HG02798 (cell line): ENCODE measurements around the gene EHD4.
A peak's percentile ranks its signal among the peaks of the same experiment; 100 is the strongest.

Source experiments
- ATAC-seq: cut with Tn5 transposase; IDR thresholded peaks from one replicate; pipeline ENCODE4 v1.9.1; 2021; ENCODE audit warnings: mild to moderate bottlenecking; ENCODE audit not compliant: unreplicated experiment, poor library complexity

The EHD4 gene

GRCh38 chr15:41981371-41982132 lies 9.2 kb upstream of the EHD4 start:
- no peak for ATAC-seq

GRCh38 chr15:41980654-41981323 lies 8.4 kb upstream of the EHD4 start:
- no peak for ATAC-seq

- ATAC-seq, result no peak
Measured at GRCh38 chr15:41979493-41980266, 7.3 kb upstream of the EHD4 start.

- ATAC-seq, result no peak
Measured at GRCh38 chr15:41978534-41978933, 6.2 kb upstream of the EHD4 start.

- ATAC-seq, result no peak
Measured at GRCh38 chr15:41977757-41978383, 5.5 kb upstream of the EHD4 start.

- ATAC-seq, result no peak
Measured at GRCh38 chr15:41975669-41976068, 3.3 kb upstream of the EHD4 start.

- ATAC-seq, result no peak
Measured at GRCh38 chr15:41974041-41974440, 1.7 kb upstream of the EHD4 start.

GRCh38 chr15:41971895-41972252 lies 483 bp downstream of the EHD4 start:
- peak; percentile 20 for ATAC-seq

GRCh38 chr15:41971089-41971894 lies 1.1 kb downstream of the EHD4 start:
- peak; percentile 50 for ATAC-seq

GRCh38 chr15:41970456-41970855 lies 1.9 kb downstream of the EHD4 start:
- ATAC-seq, result no peak

GRCh38 chr15:41969851-41970431 lies 2.4 kb downstream of the EHD4 start:
- no peak for ATAC-seq

- ATAC-seq, result no peak
Measured at GRCh38 chr15:41968701-41969100, 3.7 kb downstream of the EHD4 start.

- ATAC-seq, result no peak
Measured at GRCh38 chr15:41967506-41968206, 4.7 kb downstream of the EHD4 start.

GRCh38 chr15:41966920-41967465 lies 5.4 kb downstream of the EHD4 start:
- no peak for ATAC-seq

- ATAC-seq, result no peak
Measured at GRCh38 chr15:41966414-41966812, 5.9 kb downstream of the EHD4 start.

GRCh38 chr15:41965441-41966413 lies 6.6 kb downstream of the EHD4 start:
- no peak for ATAC-seq

GRCh38 chr15:41961595-41962202 lies 10.7 kb downstream of the EHD4 start:
- no peak for ATAC-seq
